Breast epithelium (tissue), 4 donors: ENCODE results near the gene TTC39A. TPM values are rescaled to one million over a fixed set of nuclear protein-coding genes. Genes with fewer than 3 reads are reported as not detected.

Source experiments
- DNase-seq, 2 donors: peaks; one replicate each; pipeline ENCODE4 v3.0.0-alpha.2; 2019; ENCODE audit warnings: low spot score in 2 of 2
- H3K27ac ChIP-seq, 2 donors: fragments of 200-600 bp; sonication (generic) in 1 of 2; one replicate each; pipeline ENCODE4 v1.5.1; 2016 to 2019; ENCODE audit warnings: mild to moderate bottlenecking in 1 of 2
- H3K27me3 ChIP-seq, 2 donors: fragments of 200-600 bp; sonication (generic) in 1 of 2; one replicate each; pipeline versions ENCODE4 v1.5.1 to v1.6.0; 2017 to 2019; ENCODE audit warnings: control low read depth in 1 of 2, mild to moderate bottlenecking in 1 of 2
- H3K36me3 ChIP-seq: fragments of 200-600 bp; one replicate; pipeline ENCODE4 v1.5.1; 2019
- H3K4me1 ChIP-seq, 2 donors: fragments of 200-600 bp; sonication (generic); one replicate each; pipeline ENCODE4 v1.5.1; 2016 to 2019; ENCODE audit warnings: control low read depth in 1 of 2
- H3K4me3 ChIP-seq, 3 donors: fragments of 200-600 bp; sonication (generic); 1 replicate in 2 of 3; 2 replicates in 1 of 3; pipeline ENCODE4 v1.5.1; 2016 to 2019; ENCODE audit warnings: mild to moderate bottlenecking in 3 of 3, moderate library complexity in 2 of 3
- H3K9me3 ChIP-seq, 2 donors: fragments of 200-600 bp; sonication (generic) in 1 of 2; one replicate each; pipeline ENCODE4 v1.5.1; 2016 to 2019; ENCODE audit warnings: control low read depth in 1 of 2
- POLR2A ChIP-seq: fragments of 450-650 bp; IDR thresholded peaks from one replicate; pipeline ENCODE4 v1.6.1; 2016; ENCODE audit warnings: antibody characterized with exemption, mild to moderate bottlenecking, moderate library complexity
- POLR2AphosphoS5 ChIP-seq, 3 donors: sonication (generic); formaldehyde crosslinking; IDR thresholded peaks; one replicate each; pipeline ENCODE4 v1.6.1; 2017; ENCODE audit warnings: antibody characterized with exemption in 3 of 3
- intact Hi-C: fragments of 100-400 bp; cut with DNase I; formaldehyde crosslinking; loops from one replicate; pipeline ENCODE4 v1.15.1; 2023; ENCODE audit warnings: low total_unique reads
- total RNA-seq, 3 donors: library from RNA; depleted of rRNA; stranded (reverse); fragments of >200 nt; gene quantifications; one replicate each; pipeline ENCODE4 v1.1.0, GENCODE V29; 2016
- TF ChIP-seq, protein P1 (sequence below), 3 donors: fragments of 450-650 bp; IDR thresholded peaks; one replicate each; pipeline ENCODE4 v1.5.1; 2016 to 2017; ENCODE audit warnings: antibody characterized with exemption in 3 of 3, mild to moderate bottlenecking in 3 of 3, moderate library complexity in 3 of 3

Gene TTC39A
- total RNA-seq, 3 donors from 2014 or later: 0.96 to 111 (median 72.1) TPM

DNA sequence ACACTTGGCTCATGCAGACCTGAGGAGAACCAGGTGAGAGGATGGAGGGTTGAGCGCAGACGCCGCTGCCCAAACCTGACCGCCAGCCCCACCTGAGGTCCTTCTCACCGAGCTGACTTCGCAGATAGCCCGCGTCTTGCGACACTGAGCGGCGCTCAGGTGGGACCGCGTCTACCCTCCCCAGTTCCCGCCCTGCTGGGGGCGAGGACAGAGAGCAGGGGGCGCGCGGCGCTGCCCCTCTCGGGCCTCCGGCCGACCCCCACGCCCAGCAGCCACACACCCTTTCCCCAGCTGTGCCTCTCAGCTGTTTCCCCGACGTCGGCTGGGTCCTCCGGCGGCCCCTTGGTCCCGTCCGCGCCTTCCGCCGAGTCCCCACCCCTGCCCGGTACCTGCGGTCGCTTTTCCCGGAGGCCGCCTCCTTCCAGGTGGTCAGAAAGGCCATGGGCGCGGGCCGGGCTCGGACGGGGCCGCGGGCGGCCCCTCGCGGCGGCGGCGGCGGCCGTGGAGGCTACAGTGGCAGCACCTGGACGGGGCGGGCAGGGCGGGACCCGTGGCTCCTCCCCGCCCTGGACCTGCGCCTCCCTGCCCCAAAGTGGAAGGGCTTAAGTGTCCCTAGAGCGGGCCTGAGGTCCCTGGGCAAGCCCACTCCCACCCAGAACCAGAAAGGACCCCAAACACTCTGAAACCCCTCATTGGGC is 14.4 kb upstream of the TTC39A start:
- no peaks in the 10 kb centered on the region for H3K9me3 ChIP-seq
- peak overlapping the region in 1 of 2 donors; percentile 57 for H3K27ac ChIP-seq
- no peak for DNase-seq
- H3K36me3 ChIP-seq: no peaks in the 10 kb centered on the region
- H3K4me1 ChIP-seq: no peaks in the 10 kb centered on the region
- TF ChIP-seq POLR2AphosphoS5 (IDR thresholded peaks at IDR 0.05) (no peak), POLR2A (no peak)
- TF ChIP-seq, protein P1, sequence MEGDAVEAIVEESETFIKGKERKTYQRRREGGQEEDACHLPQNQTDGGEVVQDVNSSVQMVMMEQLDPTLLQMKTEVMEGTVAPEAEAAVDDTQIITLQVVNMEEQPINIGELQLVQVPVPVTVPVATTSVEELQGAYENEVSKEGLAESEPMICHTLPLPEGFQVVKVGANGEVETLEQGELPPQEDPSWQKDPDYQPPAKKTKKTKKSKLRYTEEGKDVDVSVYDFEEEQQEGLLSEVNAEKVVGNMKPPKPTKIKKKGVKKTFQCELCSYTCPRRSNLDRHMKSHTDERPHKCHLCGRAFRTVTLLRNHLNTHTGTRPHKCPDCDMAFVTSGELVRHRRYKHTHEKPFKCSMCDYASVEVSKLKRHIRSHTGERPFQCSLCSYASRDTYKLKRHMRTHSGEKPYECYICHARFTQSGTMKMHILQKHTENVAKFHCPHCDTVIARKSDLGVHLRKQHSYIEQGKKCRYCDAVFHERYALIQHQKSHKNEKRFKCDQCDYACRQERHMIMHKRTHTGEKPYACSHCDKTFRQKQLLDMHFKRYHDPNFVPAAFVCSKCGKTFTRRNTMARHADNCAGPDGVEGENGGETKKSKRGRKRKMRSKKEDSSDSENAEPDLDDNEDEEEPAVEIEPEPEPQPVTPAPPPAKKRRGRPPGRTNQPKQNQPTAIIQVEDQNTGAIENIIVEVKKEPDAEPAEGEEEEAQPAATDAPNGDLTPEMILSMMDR (IDR thresholded peaks at IDR 0.05): no peak
- H3K27me3 ChIP-seq: peaks cover 0 to 16% of the 10 kb centered on the region in 2 donors
- H3K4me3 ChIP-seq: peak overlapping the region in 2 of 3 donors; percentile 52 to 67
- intact Hi-C loops: no loop called here

DNA sequence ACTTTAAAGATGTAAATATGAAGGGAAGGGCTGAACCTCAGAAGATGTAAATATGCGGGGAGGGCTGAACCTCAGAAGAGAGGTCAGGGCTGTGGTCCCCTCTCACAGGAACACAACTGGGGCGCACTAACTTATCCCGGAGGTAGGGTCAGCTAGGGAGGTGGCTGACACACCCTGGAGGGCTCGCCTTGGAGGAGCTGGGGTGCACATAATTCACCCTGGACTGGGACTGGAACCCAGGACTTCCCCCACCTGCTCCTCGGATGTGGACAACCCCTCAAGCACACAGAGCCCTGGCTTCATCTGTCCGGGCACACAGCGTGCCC is 13.9 kb upstream of the TTC39A start:
- intact Hi-C loops: no loop called here
- H3K27ac ChIP-seq: peak overlapping the region in 1 of 2 donors; percentile 57
- no peak for DNase-seq
- H3K4me3 ChIP-seq: peak overlapping the region in 2 of 3 donors; percentile 52 to 67
- TF ChIP-seq POLR2AphosphoS5 (IDR thresholded peaks at IDR 0.05) (no peak), POLR2A (no peak)
- TF ChIP-seq, protein P1 (IDR thresholded peaks at IDR 0.05): no peak
- no peaks in the 10 kb centered on the region for H3K4me1 ChIP-seq
- peaks cover 0 to 16% of the 10 kb centered on the region in 2 donors for H3K27me3 ChIP-seq
- H3K9me3 ChIP-seq: no peaks in the 10 kb centered on the region
- no peaks in the 10 kb centered on the region for H3K36me3 ChIP-seq

DNA sequence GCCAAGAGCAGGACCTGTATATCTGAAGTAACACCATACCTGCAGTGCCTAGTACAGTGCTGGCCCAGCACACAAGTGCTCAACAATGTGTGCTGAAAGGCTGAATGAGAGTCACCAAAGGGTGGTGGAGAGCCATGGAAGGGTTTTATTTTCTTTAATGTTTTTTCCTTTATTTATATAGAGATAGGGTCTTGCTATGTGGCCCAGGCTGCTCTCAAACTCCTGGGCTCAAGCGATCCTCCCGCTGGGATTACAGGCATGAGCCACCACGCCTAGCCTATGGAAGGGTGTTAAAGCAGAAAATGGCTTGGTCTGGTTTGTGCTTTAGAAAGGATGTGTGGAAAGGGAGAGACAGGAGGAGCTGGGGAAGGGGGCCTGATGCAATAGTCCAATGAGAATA is 13.3 kb upstream of the TTC39A start:
- no peaks in the 10 kb centered on the region for H3K4me1 ChIP-seq
- H3K27me3 ChIP-seq: peaks cover 0 to 16% of the 10 kb centered on the region in 2 donors
- no peaks in the 10 kb centered on the region for H3K36me3 ChIP-seq
- DNase-seq: no peak
- H3K4me3 ChIP-seq: no peak overlapping the region
- TF ChIP-seq, protein P1 (IDR thresholded peaks at IDR 0.05): no peak
- TF ChIP-seq POLR2AphosphoS5 (IDR thresholded peaks at IDR 0.05): no peak
- no peak for TF ChIP-seq POLR2A
- intact Hi-C loops: no loop called here
- no peak overlapping the region for H3K27ac ChIP-seq
- no peaks in the 10 kb centered on the region for H3K9me3 ChIP-seq

DNA sequence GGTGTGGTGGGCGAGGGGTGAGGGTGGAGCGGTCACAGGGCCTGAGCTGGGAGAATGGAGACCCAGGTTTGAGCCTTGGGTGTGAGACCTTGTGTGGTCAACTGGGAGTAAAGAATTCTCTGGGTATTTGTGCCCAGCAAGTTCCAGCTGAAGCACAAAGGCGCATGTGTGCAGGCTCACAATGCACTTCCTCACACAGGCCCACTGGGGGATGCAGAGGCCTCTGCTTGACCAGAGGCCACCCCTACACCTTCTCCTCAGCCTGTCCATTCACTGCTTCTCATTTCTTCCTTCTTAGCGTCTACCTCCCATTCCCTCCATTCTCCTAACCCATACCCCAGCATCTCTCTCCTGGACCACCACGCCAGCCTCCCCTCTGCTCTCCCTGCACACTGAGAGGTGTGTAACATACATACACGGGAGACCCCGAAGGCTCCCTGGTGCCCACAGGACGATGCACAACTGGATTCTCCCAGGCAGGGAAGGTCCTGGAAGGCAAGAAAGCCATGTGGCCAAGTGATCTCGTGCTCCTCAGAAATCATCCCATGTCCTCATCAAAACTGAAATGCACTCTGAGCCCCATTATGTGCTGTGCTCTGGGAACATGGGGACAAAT is 12.3 kb upstream of the TTC39A start:
- no peak overlapping the region for H3K27ac ChIP-seq
- H3K9me3 ChIP-seq: no peaks in the 10 kb centered on the region
- peaks cover 0 to 16% of the 10 kb centered on the region in 2 donors for H3K27me3 ChIP-seq
- no peak for DNase-seq
- intact Hi-C loops: no loop called here
- H3K36me3 ChIP-seq: no peaks in the 10 kb centered on the region
- H3K4me3 ChIP-seq: no peak overlapping the region
- no peak for TF ChIP-seq POLR2AphosphoS5 (IDR thresholded peaks at IDR 0.05)
- TF ChIP-seq, protein P1 (IDR thresholded peaks at IDR 0.05): no peak
- TF ChIP-seq POLR2A: no peak
- H3K4me1 ChIP-seq: no peaks in the 10 kb centered on the region

DNA sequence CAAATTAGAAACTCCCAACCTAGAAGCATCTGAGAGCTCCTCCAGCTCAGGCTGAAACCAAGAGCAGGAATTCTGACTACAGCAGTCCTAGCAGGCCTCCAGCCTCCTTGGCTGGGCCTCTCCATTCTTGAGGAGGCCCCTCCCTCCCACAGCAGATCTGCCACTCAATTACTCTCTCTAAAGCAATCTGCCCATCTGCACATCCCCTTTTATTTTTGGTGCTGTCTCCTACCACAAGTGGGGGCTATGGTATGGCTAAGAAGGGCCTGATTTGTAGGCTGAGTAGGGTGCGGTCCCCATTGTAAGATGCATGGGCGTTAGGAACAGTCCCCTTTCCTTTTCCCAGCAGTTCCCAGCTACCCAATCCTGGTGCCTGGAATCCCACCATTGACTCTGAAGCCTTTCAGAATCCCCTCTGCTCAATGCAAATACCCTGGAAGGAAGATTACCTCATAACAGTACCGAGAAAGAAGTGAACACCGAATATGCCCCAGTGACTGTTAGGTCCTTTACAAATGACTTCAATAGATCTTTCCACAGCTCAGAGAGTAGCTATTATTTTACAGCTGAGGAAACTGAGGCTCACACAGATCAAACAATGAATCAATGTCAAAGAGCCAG is 11.6 kb upstream of the TTC39A start:
- peaks cover 0 to 16% of the 10 kb centered on the region in 2 donors for H3K27me3 ChIP-seq
- intact Hi-C loops: no loop called here
- no peak overlapping the region for H3K27ac ChIP-seq
- H3K9me3 ChIP-seq: no peaks in the 10 kb centered on the region
- TF ChIP-seq, protein P1 (IDR thresholded peaks at IDR 0.05): no peak
- no peak for TF ChIP-seq POLR2A
- no peak for TF ChIP-seq POLR2AphosphoS5 (IDR thresholded peaks at IDR 0.05)
- no peak for DNase-seq
- no peaks in the 10 kb centered on the region for H3K36me3 ChIP-seq
- H3K4me3 ChIP-seq: no peak overlapping the region
- H3K4me1 ChIP-seq: no peaks in the 10 kb centered on the region
